ENCODE results near the gene SOX6.

SOX6 gene

GRCh38 chr11:15985127-15985859 lies 371.1 kb downstream of the SOX6 start:
- no peak for FAIRE-seq

GRCh38 chr11:15981292-15981691 lies 375.1 kb downstream of the SOX6 start:
- no peak for FAIRE-seq

- FAIRE-seq = no peak
Measured at GRCh38 chr11:15977116-15977515, 379.2 kb downstream of the SOX6 start.

- FAIRE-seq = no peak
Measured at GRCh38 chr11:15976433-15977045, 379.8 kb downstream of the SOX6 start.

GRCh38 chr11:15975742-15976141 lies 380.6 kb downstream of the SOX6 start:
- FAIRE-seq = no peak

GRCh38 chr11:15972838-15973237 lies 383.5 kb downstream of the SOX6 start:
- no peak for FAIRE-seq

- no peak for FAIRE-seq
Measured at GRCh38 chr11:15971215-15971546, 385.2 kb downstream of the SOX6 start.

- FAIRE-seq = no peak
Measured at GRCh38 chr11:15970506-15971214, 385.7 kb downstream of the SOX6 start.

- peak; percentile 94 for FAIRE-seq
Measured at GRCh38 chr11:15969701-15970329, 386.5 kb downstream of the SOX6 start.

GRCh38 chr11:15969281-15969680 lies 387.1 kb downstream of the SOX6 start:
- peak; percentile 8 for FAIRE-seq

GRCh38 chr11:15968461-15969130 lies 387.8 kb downstream of the SOX6 start:
- FAIRE-seq = no peak

- FAIRE-seq = no peak
Measured at GRCh38 chr11:15967966-15968365, 388.4 kb downstream of the SOX6 start.

GRCh38 chr11:15967166-15967565 lies 389.2 kb downstream of the SOX6 start:
- FAIRE-seq = no peak

- FAIRE-seq = no peak
Measured at GRCh38 chr11:15965562-15966250, 390.6 kb downstream of the SOX6 start.

GRCh38 chr11:15963266-15963665 lies 393.1 kb downstream of the SOX6 start:
- FAIRE-seq = no peak

GRCh38 chr11:15958910-15959309 lies 397.4 kb downstream of the SOX6 start:
- FAIRE-seq = no peak

- no peak for FAIRE-seq
Measured at GRCh38 chr11:15957234-15957633, 399.1 kb downstream of the SOX6 start.

GRCh38 chr11:15956302-15956701 lies 400.0 kb downstream of the SOX6 start:
- FAIRE-seq = no peak

GRCh38 chr11:15955595-15955994 lies 400.8 kb downstream of the SOX6 start:
- FAIRE-seq = no peak

GRCh38 chr11:15947681-15948648 lies 408.4 kb downstream of the SOX6 start:
- no peak for FAIRE-seq

- no peak for FAIRE-seq
Measured at GRCh38 chr11:15945726-15946125, 410.6 kb downstream of the SOX6 start.

Measured in endometrium (tissue), 2 donors.